GM19240 (cell line): Measurements from ENCODE around the gene XPA.
A peak's percentile ranks its signal among the peaks of the same experiment; 100 is the strongest.

Source experiments
- DNase-seq: peaks from one replicate; pipeline ENCODE4 v3.0.0; 2011; ENCODE audit warnings: low spot score; ENCODE audit not compliant: insufficient read length

XPA gene

DNA sequence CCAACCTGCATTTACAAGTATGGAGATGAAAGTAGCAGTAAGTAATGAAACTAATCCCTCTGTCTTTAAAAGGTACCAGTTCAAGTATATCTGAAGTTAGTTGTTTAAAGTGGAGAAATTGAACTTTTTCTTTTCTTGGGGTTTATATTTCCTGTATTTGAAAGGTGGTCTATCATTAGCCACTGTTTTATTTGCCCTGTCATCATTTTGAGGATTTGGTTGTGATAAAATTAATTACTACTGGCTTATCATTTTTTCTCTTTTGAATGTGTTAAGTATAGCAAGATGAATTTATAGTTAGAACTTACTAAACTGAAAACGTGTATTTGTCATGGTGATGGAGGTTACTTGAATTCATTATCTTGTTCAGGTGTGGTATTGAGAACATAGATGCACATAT is 38.4 kb downstream of the XPA start:
- DNase-seq: no peak

DNA sequence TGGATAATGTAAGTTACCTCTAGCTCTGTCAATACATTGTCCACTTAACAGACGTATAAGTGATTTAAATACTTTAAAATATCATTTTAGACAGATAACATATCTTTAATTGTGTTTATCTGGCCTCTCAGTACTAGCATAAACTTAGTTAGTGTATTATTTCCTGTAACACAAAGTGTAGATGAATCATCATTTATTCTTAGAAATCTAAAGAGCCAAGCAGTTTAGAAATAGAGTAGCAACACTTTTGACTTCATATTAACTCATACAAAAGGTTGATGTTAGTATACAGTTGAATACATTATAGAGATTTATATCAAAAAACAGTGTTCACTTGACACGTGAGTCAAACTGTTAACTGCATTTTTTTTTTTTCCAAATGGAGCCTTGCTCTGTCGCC is 45.5 kb downstream of the XPA start:
- DNase-seq: no peak

DNA sequence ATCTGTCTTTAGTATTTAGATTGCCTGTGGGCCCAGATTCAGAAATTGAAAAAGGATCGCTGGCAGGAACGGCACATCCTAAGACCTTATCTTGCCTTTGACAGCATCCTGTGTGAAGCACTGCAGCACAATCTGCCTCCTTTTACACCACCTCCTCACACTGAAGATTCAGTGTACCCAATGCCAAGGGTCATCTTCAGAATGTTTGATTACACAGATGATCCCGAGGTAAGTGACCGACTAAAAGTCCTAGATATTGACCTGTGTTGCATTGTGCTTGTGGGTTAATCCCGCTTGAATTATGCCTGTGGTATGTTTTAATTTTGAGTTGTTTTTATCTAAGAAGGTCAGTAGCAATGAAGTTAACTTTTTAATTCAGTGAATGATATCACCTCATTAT is 49.1 kb downstream of the XPA start:
- DNase-seq: no peak

DNA sequence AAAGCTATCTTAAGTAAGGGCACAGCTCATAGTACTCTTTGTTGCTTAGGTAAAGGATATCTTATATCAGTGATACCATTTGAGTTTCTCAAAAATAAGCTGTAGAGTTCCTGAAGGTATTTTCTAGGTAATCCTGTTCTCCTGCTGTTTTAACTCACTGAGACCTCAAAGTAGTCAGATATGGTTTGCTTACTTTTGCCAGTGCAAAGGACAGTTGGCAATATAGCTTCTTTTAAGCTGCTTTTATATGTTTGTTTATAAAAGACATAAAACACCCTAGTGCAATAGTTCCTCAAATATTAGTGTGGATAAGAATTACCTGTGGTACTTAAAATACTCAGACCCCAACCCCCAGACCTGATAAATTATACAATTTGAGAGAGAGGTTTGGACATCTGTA is 51.4 kb downstream of the XPA start:
- DNase-seq: no peak

DNA sequence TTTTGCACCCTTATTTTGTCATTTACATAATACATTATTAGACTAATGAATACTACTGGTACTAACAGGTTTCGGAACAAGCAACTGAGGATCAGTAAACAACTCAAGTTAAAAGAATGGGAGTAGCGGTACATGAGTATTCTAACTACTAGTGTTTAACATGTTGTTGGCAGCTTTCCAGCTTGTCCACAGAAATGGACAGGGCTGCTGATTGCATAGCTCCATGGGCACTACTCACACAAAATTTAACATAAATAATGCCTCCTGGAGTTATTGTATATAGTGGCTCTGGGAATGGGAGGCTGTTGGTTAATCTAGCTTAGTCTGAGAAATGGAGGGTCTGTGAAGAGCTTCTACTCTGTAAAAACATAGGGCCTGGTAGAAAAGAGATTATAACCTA is 56.8 kb downstream of the XPA start:
- no peak for DNase-seq

DNA sequence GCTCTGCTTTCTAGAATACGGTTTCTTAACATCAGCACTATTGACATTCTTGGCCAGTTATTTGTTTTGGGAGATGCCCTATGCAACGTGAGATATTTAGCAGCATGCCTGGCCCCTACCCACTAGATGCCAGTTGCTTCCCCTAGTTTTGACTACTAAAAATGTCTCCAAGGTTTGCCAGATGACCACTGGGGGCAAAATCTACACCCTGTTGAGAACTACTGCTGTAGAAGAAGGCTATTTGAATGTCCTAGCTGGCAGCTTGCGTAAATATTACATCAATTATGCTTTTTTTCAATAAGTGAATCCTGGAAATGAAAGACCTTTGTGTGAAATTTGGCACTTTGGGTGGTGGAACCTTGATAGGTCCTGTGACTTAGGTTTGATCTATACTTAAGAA is 58.5 kb downstream of the XPA start:
- no peak for DNase-seq

DNA sequence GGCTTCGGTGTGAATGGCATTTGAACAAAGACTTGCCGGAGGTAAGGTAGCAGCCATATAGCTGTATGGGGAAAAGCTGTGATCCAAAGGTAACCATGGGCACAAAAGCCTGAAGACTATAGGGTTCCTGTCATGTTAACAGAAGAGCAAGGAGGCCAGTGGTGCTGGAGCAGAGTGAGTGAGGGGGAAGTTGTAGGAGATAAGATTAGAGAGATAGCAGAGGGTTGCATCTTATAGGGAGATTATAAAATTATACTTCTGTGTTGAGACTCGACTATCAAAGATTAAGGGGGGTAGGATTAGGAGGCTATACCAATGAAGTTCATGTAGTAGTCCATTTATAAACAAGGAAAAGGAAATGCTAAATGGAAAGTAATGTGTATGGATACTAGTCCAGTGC is 60.2 kb downstream of the XPA start:
- DNase-seq: no peak

DNA sequence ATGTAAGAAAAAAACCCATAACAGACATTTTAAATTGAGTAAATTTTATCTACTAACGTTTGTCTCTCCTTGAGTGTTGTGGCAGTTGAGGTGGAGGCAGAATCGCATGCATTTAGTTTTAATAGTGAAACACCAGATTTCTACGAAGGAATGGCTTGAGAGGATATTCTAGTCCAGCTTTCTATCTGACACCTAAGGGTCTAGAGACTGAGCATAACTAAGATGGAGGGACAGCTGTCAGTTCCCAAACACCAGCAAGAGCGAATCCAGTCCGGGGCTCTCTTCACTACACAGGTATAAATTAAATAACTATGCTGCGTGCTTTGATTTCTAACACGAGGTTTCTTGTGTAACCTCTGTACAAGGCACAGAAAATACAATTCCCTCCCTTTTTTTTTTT is 62.1 kb downstream of the XPA start:
- no peak for DNase-seq

DNA sequence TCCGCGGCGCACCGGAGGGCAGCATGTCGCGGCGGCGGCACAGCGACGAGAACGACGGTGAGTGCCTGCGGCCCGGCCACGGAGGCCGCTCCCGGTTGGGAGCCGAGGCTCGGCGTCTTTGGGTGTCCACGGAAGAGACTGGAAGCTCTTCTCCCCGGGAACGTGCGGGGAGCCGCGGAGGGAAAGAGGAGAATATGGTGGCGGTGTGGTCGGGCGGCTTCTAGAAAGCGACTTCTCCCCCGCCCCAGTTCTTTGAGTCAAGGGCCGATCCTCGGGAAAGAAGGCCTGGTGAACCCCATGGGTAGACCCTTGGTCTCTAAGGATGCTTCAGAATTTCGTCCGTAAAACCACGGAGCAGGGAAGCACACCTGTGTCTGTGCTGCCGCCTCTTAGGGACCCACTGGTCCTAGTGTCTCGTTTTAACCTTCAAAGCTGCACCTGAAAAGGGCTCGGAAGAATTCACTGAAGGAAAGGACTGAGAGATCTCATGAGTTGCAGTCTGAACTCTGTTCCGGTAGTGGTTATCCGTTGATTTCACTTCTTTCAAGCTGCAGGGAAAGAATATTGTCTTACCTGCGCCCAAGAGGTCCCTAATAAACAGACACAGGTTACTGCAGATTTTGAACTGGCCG is 63.2 kb downstream of the XPA start:
- DNase-seq: no peak

DNA sequence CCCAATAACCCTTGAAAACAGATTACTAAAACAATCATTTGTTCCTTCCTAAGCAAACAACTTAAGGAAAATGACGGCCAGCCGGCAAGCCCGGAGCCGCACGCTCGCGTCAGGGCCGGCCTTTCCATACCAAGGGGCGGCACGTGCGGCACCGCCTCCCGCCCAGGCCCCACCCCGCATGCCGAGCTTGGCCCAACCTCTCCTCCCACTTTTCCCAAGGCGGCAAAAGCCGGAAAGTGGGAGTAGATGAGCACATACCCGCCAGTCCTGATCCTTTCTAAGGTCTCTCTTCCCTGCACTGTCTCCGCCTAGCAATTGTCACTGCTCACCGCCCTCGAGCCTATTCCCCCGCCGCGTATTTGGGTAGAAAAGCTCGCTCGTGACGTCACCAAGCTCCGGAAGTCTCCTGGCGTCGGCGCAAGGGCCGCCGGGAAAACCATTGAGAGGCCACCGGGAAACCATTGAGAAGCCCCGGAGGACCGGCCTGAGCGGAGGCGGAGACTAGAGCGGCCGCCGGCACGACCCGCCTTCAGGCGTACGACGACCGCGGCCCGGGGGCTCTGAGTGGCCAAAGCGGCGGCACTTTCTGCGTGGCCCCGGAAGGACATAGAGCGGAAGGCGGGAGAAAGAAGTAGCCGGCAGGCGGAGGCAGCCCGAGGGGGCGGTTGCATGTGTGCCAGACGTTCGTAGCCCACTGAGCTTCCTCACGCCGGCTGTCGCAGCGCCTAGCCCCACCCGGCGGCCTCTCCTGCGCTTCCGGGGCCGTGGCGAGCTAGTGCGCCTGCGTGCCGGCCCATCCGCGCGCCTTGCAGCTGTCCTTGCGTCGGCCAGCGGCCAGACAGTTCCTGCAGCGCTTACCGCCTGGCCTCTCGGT is 63.9 kb downstream of the XPA start, which contains the start of the genes NCBP1 and TSTD2:
NCBP1 (plus strand) TSS at position 837 of the 874 bp plus-strand sequence. CDS start 61 bp downstream, outside the sequence.
TSTD2 (minus strand) TSS at position 384 of the 874 bp plus-strand sequence. CDS start 5,806 bp downstream, outside the sequence.
- DNase-seq: peak; percentile 59

DNA sequence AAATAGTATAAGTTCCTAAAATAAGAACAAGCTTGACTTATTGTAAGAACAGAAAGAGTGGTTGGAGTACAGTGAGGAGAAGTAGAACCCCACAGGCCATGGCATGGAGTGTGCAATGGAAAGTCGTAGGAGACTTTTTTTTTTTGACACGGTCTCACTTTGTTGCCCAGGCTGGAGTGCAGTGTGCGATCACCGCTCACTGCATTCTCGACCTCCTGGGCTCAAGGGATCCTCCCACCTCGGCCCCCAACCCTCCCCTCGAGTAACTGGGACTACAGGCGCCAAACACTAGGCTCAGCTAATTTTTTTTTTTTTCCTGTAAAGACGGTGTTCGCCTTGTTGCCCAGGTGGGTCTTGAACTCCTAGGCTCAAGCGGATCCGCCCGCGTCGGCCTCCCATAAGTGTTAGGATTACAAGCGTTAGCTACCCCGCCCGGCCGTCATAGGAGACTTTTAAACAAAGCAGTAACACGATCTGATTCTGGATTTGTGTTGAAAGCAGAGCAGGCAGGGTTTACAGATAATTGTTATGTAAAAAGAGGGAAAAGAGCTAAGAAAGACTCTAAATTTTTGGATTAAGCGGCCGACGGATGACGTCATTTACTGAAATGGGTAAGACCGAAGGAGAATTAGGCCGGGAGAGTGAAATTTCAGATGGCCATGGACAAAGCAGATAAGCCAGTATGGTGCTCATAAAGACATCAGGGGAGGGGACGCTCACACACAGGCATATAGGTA is 64.7 kb downstream of the XPA start:
- DNase-seq: no peak

DNA sequence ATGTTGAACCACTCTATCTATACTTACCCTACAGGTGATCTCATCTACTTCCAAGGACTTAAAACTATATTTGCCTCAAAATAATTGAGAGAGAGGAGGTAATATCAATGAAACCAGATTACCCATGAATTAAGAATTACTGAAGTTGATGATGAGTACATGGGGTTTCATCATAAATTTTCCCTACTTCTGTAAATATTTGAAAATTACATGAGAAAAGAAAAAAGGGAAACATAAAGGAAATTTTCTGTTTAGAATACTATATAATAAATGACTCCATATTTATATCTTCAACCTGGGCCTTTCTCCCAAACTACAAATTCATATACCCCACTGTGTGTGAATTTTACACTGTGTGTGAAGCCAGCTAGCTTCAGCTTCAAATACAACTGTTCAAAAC is 66.5 kb downstream of the XPA start:
- no peak for DNase-seq

DNA sequence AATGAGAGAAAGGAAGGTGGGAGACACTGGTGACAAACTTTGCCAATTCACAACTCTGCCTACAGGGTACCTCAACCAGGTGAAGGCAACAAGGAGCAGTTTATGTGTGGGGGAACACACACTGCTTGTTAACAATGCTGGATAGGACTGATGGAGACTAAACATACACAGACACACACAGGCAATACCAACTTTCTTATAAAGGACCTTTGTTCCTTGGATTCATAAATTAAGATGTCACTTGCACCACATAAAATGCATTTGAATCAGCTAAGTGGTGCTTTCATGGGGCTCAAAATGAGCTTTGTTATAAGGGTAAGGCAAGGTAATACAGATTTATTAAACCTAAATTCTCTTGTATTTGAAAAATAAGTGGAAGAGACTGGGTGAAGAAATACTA is 68.0 kb downstream of the XPA start:
- DNase-seq: no peak

DNA sequence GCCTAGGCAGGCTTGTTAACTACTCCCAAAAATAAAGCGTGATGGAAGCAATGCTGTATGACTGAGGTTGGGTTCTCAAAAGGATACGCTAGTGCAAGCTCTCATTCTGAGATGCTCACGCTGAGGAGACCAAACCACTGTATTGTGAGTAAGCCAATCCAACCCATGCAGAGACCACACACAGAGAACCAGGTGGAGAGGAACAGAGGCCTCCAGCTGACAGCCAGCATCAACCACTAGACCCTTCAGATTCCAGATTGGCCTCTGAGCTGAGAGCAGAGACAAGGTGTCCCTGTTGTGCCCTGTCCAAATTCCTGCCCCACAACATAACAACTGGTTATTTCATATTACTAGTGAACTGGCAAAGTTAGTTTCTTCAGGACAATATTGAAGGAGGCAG is 68.5 kb downstream of the XPA start:
- DNase-seq: no peak

DNA sequence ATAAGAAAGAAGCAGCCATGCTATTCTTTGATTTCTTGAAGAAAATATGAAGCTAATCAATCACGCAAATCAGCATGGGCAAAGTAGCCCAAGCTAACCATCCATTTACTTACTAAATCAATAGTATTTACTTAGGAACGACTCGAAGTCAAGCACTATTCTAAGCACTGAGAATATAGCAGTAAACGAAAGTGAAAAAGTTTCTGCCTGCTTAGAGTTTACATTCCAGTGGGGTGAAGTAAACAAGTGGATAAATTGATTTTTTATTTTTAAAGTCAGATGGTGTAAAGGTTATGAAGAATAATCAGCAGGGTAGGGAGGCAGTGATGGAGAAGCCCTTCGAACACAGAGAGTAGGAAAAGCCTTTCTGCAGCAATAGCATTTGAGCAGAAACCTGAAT is 69.5 kb downstream of the XPA start:
- DNase-seq: no peak

DNA sequence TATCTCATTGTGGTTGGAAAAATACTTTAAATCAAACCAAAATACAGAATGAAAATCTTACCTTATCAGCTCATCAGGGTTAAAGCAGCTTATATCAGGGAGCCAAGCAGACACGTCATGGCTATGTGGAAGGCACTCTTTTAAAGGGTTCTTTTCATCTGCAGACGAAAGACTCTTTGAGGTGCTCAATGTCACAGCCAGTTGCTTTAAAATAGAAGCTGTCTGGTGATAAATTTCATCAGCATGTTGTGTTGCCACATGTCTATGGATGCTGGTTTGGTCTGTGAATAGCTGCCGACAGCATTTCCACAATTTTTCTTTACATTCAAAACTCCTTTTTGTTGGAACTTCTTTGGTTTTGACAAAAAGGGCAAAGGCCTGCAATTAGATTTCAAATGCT is 71.5 kb downstream of the XPA start:
- no peak for DNase-seq
